Smooth muscle cell (in vitro differentiated cells): ENCODE measurements around the gene THSD7B. TPM values are rescaled to one million over a fixed set of nuclear protein-coding genes. Genes with fewer than 3 reads are reported as not detected.

Source experiments
- DNase-seq: peaks from one replicate; lab custom pipeline; 2025; ENCODE audit not compliant: unreplicated experiment; lab: John Stamatoyannopoulos, UW
- H2AFZ ChIP-seq: fragments of 200-600 bp; sonication (generic); 2 replicates; pipeline ENCODE4 v1.6.0; 2016; ENCODE audit warnings: antibody characterized with exemption, low read depth, mild to moderate bottlenecking
- H3F3A ChIP-seq: fragments of 200-600 bp; sonication (generic); 2 replicates; pipeline ENCODE4 v1.6.0; 2017; ENCODE audit warnings: antibody characterized with exemption, low read depth
- H3K27ac ChIP-seq: fragments of 200-600 bp; sonication (generic); 2 replicates; pipeline ENCODE4 v1.5.1; 2016; ENCODE audit warnings: low read depth, mild to moderate bottlenecking
- H3K27me3 ChIP-seq: fragments of 200-600 bp; sonication (generic); 2 replicates; pipeline ENCODE4 v1.6.1; 2016; ENCODE audit warnings: low read depth, mild to moderate bottlenecking
- H3K36me3 ChIP-seq: fragments of 200-600 bp; sonication (generic); 2 replicates; pipeline ENCODE4 v1.5.1; 2016; ENCODE audit warnings: low read depth
- H3K4me1 ChIP-seq: fragments of 200-600 bp; sonication (generic); 2 replicates; pipeline ENCODE4 v1.5.1; 2016; ENCODE audit warnings: low read depth
- H3K4me2 ChIP-seq: fragments of 200-600 bp; sonication (generic); 2 replicates; pipeline ENCODE4 v1.6.0; 2016; ENCODE audit warnings: mild to moderate bottlenecking
- H3K4me3 ChIP-seq: fragments of 200-600 bp; sonication (generic); 2 replicates; pipeline ENCODE4 v1.5.1; 2016; ENCODE audit warnings: mild to moderate bottlenecking
- H3K79me2 ChIP-seq: fragments of 200-600 bp; sonication (generic); 2 replicates; pipeline ENCODE4 v1.6.0; 2016; ENCODE audit warnings: low read depth, mild to moderate bottlenecking
- H3K9ac ChIP-seq: fragments of 200-600 bp; sonication (generic); 2 replicates; pipeline ENCODE4 v1.6.0; 2016; ENCODE audit warnings: low read depth
- H3K9me3 ChIP-seq: fragments of 200-600 bp; sonication (generic); replicated peaks from 2 replicates; pipeline ENCODE4 v1.5.1; 2016; ENCODE audit warnings: low read depth
- H4K20me1 ChIP-seq: fragments of 200-600 bp; sonication (generic); 2 replicates; pipeline ENCODE4 v1.6.0; 2016; ENCODE audit warnings: low read depth
- CTCF ChIP-seq: fragments of 200-600 bp; sonication (generic); IDR thresholded peaks from 2 replicates; pipeline ENCODE4 v1.5.1; 2017; ENCODE audit warnings: borderline replicate concordance, mild to moderate bottlenecking, antibody characterized with exemption; ENCODE audit not compliant: insufficient read depth, poor library complexity, severe bottlenecking
- WGBS: methylation state at CpG from one replicate; pipeline ENCODE4 v1.1.7; 2016; ENCODE audit warnings: low lambda C conversion rate; 5-methylcytosine and 5-hydroxymethylcytosine counted together
- polyA plus RNA-seq: library from polyadenylated mRNA; unstranded; fragments of >200 nt; fragmentation: Nextera tagmentation; extraction: Ambion mirVana; gene quantifications from 2 replicates; pipeline ENCODE4 v1.2.1, GENCODE V29; 2016
- total RNA-seq: library from RNA; depleted of rRNA; stranded (reverse); fragments of >200 nt; gene quantifications from 2 replicates; pipeline ENCODE4 v1.2.3, GENCODE V29; 2014

The THSD7B gene
- total and polyA plus RNA-seq, 2 experiments from 2014 or later, result not detected

GRCh38 chr2:136844546-136844945 is 79.2 kb downstream of the THSD7B start:
- Histone ChIP-seq H3K9ac (no peak overlapping the region), H3K4me1 (no peaks in the 10 kb centered on the region), H3K4me3 (no peak overlapping the region), H4K20me1 (no peaks in the 10 kb centered on the region), H3K27me3 (no peaks in the 10 kb centered on the region), H3K27ac (no peak overlapping the region), H3K36me3 (no peaks in the 10 kb centered on the region), H3F3A (no peaks in the 10 kb centered on the region), H3K79me2 (no peaks in the 10 kb centered on the region), H3K9me3 (no peaks in the 10 kb centered on the region), H3K4me2 (no peak overlapping the region), H2AFZ (no peak overlapping the region)
- no peak for DNase-seq
- 80% methylated on average over 1 of the region's 1 CpG for WGBS
- no peak for TF ChIP-seq CTCF

- Histone ChIP-seq H4K20me1 (no peaks in the 10 kb centered on the region), H3K4me1 (no peaks in the 10 kb centered on the region), H3K4me2 (no peak overlapping the region), H3K4me3 (no peak overlapping the region), H3K27ac (no peak overlapping the region), H3F3A (no peaks in the 10 kb centered on the region), H3K79me2 (no peaks in the 10 kb centered on the region), H3K27me3 (no peaks in the 10 kb centered on the region), H3K36me3 (no peaks in the 10 kb centered on the region), H3K9me3 (no peaks in the 10 kb centered on the region), H2AFZ (no peak overlapping the region), H3K9ac (no peak overlapping the region)
- WGBS, result 66% methylated on average over 7 of the region's 7 CpGs
- TF ChIP-seq CTCF, result no peak
- no peak for DNase-seq
Observed at GRCh38 chr2:136858656-136859055, 93.3 kb downstream of the THSD7B start.

DNA sequence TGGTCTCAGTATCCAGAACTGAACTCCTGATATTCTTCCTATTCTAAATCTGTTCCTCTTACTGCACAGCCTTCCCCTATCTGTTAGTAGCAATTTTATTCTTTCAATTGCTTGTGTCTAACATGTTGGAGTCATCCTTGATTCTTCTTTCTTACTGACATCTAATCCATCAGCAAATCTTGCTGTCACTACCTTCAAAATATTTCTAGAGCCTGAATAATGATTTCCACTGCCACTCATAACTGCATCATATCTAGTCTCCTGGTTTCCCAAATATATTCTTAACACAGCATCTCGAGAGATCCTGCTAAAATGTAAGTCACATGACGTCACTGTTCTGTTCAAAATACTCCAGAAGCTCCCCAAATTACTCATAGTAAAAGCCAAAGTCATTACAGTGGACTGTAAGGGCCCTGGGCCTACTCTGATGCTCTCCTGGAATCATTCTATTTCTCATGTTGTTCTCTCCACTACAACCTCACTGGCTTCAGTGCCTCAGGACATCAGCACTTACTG is 95.2 kb downstream of the THSD7B start:
- 92% methylated on average over 2 of the region's 2 CpGs for WGBS
- no peak for TF ChIP-seq CTCF
- Histone ChIP-seq H3K79me2 (no peaks in the 10 kb centered on the region), H4K20me1 (no peaks in the 10 kb centered on the region), H3K9ac (no peak overlapping the region), H3K36me3 (no peaks in the 10 kb centered on the region), H3F3A (no peaks in the 10 kb centered on the region), H3K4me3 (no peak overlapping the region), H2AFZ (no peak overlapping the region), H3K27me3 (no peaks in the 10 kb centered on the region), H3K27ac (no peak overlapping the region), H3K4me2 (no peak overlapping the region), H3K4me1 (no peaks in the 10 kb centered on the region), H3K9me3 (no peaks in the 10 kb centered on the region)
- DNase-seq, result no peak

DNA sequence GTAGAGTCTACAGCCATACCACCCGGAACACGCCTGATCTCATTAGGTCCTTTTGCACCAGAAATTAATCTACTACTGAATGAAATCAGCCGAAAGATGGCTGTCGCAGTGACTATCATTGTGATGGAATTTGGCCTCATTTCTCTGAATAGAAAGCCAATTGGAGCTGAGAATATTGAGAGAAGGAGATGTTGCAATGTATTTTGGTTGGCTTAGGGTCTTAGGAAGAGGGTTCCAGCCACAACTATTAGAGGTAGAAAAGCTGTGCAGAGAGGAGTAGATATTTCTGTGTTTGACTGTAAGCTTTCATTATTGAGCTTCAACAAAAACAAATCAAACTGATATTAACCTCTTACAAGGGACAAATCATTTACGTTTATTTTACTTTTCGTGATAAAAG is 98.1 kb downstream of the THSD7B start:
- Histone ChIP-seq H3K27me3 (no peaks in the 10 kb centered on the region), H4K20me1 (no peaks in the 10 kb centered on the region), H3K27ac (no peak overlapping the region), H3K9ac (no peak overlapping the region), H2AFZ (no peak overlapping the region), H3F3A (no peaks in the 10 kb centered on the region), H3K9me3 (no peaks in the 10 kb centered on the region), H3K4me2 (no peak overlapping the region), H3K79me2 (no peaks in the 10 kb centered on the region), H3K4me3 (no peak overlapping the region), H3K4me1 (no peaks in the 10 kb centered on the region), H3K36me3 (no peaks in the 10 kb centered on the region)
- 78% methylated on average over 6 of the region's 6 CpGs for WGBS
- no peak for DNase-seq
- TF ChIP-seq CTCF, result no peak
